ENCODE data around the gene TMEM54.

- TF ChIP-seq GATA2 (IDR thresholded peaks at IDR 0.05; ENCODE audit: low read depth, low read length) (no peak), GATA3 (IDR thresholded peaks at IDR 0.05; ENCODE audit: low read depth, low read length) (no peak)
These were observed 1.4 kb downstream of the TMEM54 start for GRCh38 chr1:32899586-32900296.

Measured in SH-SY5Y (cell line).